GM18907 (cell line): ENCODE results near the gene MAP2.
A peak's percentile ranks its signal among the peaks of the same experiment; 100 is the strongest.
"Not testable (repeated sequence)": the region's sequence is repeated elsewhere in the genome, so short reads cannot be mapped to it uniquely, and the experiment has no call there.

ENCODE experiments used
- ATAC-seq: cut with Tn5 transposase; IDR thresholded peaks from one replicate; pipeline ENCODE4 v1.9.1; 2021; ENCODE audit warnings: mild to moderate bottlenecking, moderate library complexity; ENCODE audit not compliant: unreplicated experiment

The MAP2 gene

GRCh38 chr2:209473930-209474419 is 50.1 kb downstream of the MAP2 start:
- ATAC-seq = no peak

- ATAC-seq = no peak
These were observed 51.1 kb downstream of the MAP2 start for GRCh38 chr2:209474960-209475359.

- ATAC-seq = no peak
These were observed 52.7 kb downstream of the MAP2 start for GRCh38 chr2:209476367-209477208.

- not testable (repeated sequence) for ATAC-seq
These were observed 68.4 kb downstream of the MAP2 start for GRCh38 chr2:209492296-209492695.

- not testable (repeated sequence) for ATAC-seq
These were observed 71.3 kb downstream of the MAP2 start for GRCh38 chr2:209495068-209495620.

- ATAC-seq = no peak
These were observed 72.2 kb downstream of the MAP2 start for GRCh38 chr2:209495855-209496585.

GRCh38 chr2:209496586-209496982 is 72.7 kb downstream of the MAP2 start:
- ATAC-seq = no peak

- no peak for ATAC-seq
These were observed 74.8 kb downstream of the MAP2 start for GRCh38 chr2:209498614-209499013.

- ATAC-seq = no peak
These were observed 75.2 kb downstream of the MAP2 start for GRCh38 chr2:209499069-209499468.

GRCh38 chr2:209501579-209501978 is 77.7 kb downstream of the MAP2 start:
- ATAC-seq = no peak

- peak; percentile 43 for ATAC-seq
These were observed 81.6 kb downstream of the MAP2 start for GRCh38 chr2:209505410-209505809.

GRCh38 chr2:209508255-209508654 is 84.4 kb downstream of the MAP2 start:
- ATAC-seq = no peak

- ATAC-seq = no peak
These were observed 87.8 kb downstream of the MAP2 start for GRCh38 chr2:209511637-209512036.

- peak; percentile 70 for ATAC-seq
These were observed 89.1 kb downstream of the MAP2 start for GRCh38 chr2:209512971-209513370.

- ATAC-seq = no peak
These were observed 93.6 kb downstream of the MAP2 start for GRCh38 chr2:209517436-209517835.

GRCh38 chr2:209519271-209519670 is 95.4 kb downstream of the MAP2 start:
- no peak for ATAC-seq

- no peak for ATAC-seq
These were observed 96.1 kb downstream of the MAP2 start for GRCh38 chr2:209519906-209520305.

- ATAC-seq = no peak
These were observed 99.3 kb downstream of the MAP2 start for GRCh38 chr2:209523041-209523740.

- peak; percentile 46 for ATAC-seq
These were observed 100.0 kb downstream of the MAP2 start for GRCh38 chr2:209523867-209524266.

GRCh38 chr2:209525331-209525730 is 101.5 kb downstream of the MAP2 start:
- ATAC-seq = no peak

- ATAC-seq = peak; percentile 40
These were observed 102.0 kb downstream of the MAP2 start for GRCh38 chr2:209525834-209526281.
